Activated gamma-delta T cell (primary cell): Measurements from ENCODE around the gene EMC1.
"Not testable (repeated sequence)": the region's sequence is repeated elsewhere in the genome, so short reads cannot be mapped to it uniquely, and the experiment has no call there.

ENCODE experiments used
- DNase-seq: peaks from one replicate; lab custom pipeline; 2025; lab: John Stamatoyannopoulos, UW
- total RNA-seq, 2 donors: gene quantifications; one replicate each; lab custom pipeline; 2026; lab: John Stamatoyannopoulos, UW

EMC1 gene
- total RNA-seq, result 68.0 to 79.8 reads per million in 2 donors

GRCh38 chr1:19251305-19252196 lies at the start of gene EMC1, which contains the start of gene MRTO4:
TSS of gene EMC1 (minus strand) at chr1:19251524. CDS start at chr1:19251509, 15 bp downstream.
TSS of gene MRTO4 (plus strand) at chr1:19251805. CDS start at chr1:19251836, 31 bp downstream.
- DNase-seq, result peak; percentile 86

DNA sequence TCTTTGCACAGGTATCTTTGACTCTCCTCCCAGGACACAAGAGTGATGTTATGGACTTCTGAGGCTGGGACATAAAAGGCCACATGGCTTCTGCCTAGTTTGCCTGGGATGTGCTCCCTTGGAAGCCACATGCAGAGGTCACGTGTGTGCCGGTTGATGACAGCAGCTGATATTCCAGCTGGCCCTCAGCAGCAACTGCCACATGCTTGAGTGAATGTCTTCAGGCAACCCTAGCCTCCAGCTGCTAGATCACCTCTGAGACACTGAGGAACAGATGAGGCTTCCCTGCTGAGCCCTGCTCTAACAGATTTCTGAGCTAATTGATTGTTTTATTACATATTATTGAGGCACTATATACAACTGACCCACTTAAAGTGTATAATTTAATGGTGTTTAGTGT lies 48.9 kb upstream of the EMC1 start:
- DNase-seq, result no peak

- no peak for DNase-seq
These were observed 43.3 kb upstream of the EMC1 start for GRCh38 chr1:19294638-19295037.

DNA sequence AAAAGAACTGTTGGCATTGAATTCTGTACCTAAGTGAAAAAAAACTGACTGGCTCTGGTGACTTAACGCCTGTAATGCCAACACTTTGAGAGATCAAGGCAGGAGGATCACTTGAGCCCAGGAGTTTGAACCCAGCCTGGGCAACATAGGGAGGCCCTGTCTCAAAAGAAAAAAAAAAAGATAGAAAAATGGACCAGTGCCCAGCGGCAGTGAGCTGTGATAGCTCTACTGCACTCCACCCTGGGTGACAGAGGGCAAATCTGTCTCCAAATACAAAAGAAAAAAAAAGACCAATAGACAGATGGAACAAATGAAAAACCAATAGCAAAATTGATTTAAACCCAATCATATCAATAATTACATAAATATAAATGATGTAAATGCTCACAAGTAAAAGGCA lies 37.9 kb upstream of the EMC1 start:
- DNase-seq, result no peak

DNA sequence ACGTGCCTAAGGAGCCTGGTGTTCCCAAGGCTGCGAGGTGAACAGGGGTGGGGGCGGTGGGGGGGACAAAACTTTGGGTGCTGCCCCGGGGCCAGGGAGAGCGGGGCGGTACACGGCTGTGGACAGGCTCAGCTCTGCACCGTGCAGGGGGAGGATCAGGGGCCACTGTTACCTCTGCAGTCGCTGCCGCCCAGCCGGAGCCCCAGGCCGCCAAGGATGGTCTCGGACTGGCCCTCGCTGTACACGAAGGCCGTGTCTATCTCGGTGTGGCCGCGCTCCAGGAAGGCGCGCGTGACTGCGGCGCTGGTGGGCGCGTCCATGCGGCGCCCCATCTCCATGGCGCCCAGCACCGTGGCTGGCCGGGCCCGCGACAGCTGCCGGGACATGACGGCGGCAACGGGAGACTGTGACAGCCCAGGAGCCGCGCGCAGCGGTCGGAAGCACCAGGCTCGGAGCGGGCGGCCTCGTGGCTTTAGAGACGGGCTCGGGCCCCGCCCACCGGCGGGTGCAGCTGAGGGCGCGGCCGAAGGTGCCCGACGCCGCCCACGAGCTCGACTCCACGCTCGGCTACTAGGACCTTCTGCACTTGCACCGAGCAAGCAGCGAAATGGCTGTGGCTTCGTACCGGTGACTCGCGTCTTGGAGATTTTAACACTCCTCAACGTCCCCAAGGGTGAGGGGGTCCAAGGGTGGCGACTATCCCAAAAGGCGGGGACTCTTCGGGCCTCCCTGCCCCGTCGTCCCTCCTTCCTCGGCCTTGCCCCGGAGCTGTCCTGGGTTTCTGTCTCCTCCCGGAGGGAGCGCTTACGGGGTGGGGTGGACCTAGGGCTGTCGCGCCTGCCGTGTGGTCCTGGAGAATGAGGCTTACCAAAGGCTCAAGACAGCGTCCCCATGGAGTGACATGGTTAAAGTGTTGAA lies 37.3 kb upstream of the EMC1 start, which contains the start of gene AKR7A3:
Gene AKR7A3 (minus strand): TSS at position 447 of the 918 bp plus-strand sequence. CDS start 61 bp downstream, at position 386.
- peak; percentile 27 for DNase-seq

DNA sequence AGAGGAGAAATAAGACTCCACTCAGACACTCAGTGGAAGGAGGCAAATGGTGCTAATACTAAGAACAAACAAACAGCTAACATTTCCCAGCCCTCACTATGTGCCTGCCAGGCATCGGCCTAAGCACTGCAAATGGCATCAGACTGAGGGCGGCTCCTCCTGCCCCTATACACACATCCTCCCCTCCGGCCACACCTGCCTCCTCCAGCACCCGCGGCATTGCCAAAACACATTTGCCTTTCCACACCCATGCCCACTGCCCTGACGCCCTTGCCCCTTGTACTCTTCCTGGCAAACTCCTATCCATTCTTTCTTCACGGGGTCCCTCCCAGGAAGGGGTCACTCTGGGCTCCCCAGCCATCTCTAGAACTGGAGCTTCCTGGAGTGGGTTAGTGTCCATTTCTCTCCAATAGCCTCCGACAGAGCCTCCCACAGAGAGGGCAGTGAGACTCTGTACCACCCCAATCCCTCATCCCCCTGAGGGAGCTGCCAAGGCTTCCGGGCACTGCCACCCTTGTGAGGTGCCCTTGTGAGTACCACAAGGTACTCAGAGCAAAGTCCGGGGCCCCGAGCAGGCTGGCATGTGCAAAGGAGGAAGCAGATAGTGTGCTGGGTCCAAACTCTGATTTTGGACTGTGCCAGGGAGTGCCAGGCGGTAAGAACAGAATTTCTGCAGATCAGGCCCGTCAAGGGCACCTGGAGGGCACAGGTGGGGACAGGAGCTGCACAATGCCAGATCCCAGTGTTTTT lies 36.3 kb upstream of the EMC1 start:
- DNase-seq, result no peak

DNA sequence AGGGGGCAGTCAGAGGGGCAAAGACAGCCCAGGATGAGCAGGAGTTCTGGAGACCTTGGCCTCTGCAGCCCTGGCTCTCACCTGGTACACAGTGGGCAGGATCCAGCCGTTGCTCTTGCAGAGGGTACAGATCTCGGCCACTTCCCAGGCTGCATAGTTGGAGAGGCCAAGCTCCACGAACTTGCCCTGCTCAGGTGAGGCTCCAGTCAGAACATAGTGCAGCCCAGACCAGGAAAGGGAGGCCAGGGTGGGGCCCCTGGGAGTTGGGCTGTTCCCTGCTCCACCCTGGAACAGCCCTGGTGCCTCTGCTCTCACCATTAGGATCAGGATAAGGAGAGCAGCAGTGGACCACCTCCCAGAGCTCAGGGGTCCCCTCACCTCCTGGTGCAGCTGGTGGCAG lies 34.5 kb upstream of the EMC1 start:
- not testable (repeated sequence) for DNase-seq

DNA sequence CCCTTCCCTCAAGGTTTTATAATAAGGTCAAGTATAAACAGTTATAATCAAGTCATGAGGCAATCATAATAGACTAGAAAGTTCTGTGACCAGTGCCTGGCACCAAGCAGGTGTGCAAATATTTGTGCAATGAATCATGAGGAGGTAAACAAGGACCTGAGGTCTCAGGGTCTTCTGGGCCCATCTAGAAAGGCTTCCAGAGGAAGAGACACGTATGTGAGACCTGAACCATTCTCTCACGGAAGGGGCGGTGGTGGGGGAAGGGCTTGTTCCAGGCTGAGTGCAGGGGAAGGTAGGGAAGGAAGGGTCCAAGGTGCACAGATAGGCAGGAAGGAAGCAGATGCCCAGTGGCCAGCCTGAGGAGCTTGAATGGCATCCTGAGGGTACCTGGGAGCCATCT lies 34.0 kb upstream of the EMC1 start:
- not testable (repeated sequence) for DNase-seq

DNA sequence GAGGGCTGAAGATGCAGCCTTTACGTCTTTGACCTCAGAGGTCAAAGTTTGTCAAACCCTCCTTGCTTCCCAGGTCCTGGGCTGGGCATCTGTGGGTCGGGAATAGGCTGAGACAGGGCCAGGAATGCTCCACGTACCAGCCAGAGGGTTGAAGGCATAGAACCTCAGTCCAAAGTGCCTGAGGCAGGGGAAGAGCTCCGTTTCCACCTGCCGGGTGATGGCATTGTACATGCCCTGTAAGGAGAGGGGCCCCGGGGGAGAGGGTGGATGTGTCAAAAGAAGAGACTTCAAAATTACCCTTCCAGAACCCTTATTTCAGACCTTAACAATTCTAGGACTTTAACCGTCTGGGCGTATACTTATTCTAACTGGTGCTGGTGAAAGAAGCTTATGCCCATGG lies 33.6 kb upstream of the EMC1 start:
- no peak for DNase-seq

DNA sequence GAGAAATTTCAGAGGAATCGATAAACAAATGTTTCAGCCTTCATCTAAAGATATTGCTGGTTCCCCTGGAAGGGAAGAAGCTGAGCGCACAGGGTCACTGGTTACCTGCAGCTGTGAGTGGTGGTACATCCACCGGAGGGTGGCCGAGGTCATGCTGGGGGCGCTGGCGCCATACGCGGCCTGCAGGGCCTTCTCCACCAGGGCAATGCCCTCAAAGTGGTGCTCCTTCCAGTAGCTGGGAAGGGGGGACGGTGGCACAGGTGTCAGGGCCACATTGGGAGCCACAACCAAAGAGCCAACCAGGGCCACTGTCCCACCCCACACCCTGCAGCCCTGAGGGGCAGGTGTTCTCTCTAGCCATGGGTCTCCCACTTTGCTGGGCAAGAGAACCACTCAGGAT lies 32.6 kb upstream of the EMC1 start:
- no peak for DNase-seq

DNA sequence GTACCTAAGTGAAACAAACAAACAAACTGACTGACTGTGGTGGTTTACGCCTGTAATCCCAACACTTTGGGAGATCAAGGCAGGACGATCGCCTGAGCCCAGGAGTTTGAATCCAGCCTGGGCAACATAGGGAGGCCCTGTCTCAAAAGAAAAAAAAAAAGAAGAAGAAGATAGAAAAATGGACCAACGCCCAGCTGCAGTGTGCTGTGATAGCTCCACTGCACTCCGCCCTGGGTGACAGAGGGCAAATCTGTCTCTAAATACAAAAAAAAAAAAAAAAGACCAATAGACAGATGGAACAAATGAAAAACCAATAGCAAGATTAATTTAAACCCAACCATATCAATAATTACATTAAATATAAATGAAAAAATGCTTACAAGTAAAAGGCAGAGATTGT lies 23.3 kb upstream of the EMC1 start:
- no peak for DNase-seq

DNA sequence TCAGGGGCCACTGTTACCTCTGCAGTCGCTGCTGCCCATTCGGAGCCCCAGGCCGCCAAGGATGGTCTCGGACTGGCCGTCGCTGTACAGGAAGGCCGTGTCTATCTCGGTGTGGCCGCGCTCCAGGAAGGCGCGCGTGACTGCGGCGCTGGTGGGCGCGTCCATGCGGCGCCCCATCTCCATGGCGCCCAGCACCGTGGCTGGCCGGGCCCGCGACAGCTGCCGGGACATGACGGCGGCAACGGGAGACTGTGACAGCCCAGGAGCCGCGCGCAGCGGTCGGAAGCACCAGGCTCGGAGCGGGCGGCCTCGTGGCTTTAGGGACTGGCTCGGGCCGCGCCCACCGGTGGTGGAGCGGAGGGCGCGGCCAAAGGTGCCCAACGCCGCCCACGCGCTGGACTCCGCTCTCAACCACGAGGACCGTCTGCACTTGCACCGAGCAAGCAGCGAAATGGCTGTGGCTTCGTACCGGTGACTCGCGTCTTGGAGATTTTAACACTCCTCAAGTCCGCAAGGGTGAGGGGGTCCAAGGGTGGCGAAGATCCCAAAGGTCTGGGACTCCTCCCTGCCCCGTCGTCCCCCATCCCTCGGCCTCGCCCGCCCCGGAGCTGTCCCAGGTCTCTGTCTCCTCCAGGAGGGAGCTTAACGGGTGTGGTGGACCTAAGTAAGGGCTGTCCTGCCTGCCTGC lies 22.7 kb upstream of the EMC1 start:
- not testable (repeated sequence) for DNase-seq

DNA sequence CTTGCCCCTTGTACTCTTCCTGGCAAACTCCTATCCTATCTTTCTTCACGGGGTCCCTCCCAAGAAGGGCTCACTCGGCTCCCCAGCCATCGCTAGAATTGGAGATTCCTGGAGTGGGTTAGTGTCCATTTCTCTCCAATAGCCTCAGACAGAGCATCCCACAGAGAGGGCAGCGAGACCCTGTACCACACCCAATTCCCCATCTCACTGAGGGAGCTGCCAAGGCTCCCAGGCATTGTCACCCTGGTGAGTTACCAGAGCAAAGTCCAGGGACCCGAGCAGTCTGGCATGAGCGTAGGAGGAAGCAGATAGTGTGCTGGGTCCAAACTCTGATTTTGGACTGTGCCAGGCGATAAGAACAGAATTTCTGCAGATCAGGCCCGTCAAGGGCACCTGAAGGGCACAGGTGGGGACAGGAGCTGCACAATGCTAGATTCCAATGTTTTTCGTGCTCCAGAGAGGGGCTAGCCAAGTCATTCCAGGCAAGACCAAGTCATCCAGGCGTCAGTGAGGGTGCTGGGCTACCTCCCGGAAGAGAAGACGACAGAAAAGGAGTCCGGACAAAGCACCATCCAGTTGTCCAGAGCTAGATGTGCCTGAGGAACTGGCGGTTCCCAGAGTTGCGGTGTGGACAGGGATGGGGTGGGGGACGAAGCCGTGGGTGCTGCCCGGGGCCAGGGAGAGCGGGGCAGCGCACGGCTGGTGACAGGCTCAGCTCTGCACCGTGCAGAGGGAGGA lies 22.0 kb upstream of the EMC1 start:
- no peak for DNase-seq

DNA sequence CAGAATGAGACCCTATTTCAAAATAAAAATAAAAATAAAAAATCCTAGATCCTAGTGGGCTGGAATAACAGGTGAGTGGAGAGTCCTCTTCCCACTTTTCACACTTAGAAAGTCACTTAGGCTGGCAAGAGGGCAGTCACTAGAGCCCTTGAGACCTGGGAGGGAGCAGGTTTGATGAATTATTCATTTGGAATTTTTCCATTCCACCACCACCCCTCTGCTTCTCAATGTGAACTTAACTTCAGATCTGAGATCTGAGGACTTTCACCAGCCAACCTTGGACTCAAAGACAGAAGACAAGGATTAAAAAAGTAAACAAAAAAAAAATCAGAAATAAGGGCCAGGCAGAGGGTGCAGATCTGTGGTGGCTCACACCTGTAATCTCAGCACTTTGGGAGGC lies 20.7 kb upstream of the EMC1 start:
- no peak for DNase-seq

- not testable (repeated sequence) for DNase-seq
These were observed 19.0 kb upstream of the EMC1 start for GRCh38 chr1:19270343-19270730.

DNA sequence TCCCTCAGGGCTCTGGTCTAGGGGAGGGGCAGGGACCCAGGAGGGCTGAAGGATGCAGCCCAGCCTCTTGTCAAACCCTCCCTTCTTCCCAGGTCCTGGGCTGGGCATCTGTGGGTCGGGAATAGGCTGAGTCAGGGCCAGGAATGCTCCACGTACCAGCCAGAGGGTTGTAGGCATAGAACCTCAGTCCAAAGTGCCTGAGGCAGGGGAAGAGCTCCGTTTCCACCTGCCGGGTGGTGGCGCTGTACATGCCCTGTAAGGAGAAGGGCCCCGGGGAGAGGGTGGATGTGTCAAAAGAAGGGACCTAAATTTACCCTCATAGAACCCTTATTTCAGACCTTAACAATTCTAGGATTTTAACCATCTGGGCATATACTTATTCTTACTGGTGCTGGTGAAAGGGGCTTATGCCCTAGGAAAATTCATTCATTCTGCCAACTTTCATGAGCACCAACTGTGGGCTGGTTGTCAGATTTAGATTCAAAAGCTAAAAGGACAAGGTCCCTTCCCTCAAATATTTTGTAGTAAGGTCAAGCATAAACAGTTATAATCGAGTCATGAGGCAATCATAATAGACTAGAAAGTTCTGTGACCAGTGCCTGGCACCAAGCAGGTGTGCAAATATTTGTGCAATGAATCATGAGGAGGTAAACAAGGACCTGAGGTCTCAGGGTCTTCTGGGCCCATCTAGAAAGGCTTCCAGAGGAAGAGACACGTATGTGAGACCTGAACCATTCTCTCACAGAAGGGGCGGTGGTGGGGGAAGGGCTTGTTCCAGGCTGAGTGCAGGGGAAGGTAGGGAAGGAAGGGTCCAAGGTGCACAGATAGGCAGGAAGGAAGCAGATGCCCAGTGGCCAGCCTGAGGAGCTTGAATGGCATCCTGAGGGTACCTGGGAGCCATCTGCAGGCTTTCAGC lies 18.4 kb upstream of the EMC1 start:
- DNase-seq, result not testable (repeated sequence)

DNA sequence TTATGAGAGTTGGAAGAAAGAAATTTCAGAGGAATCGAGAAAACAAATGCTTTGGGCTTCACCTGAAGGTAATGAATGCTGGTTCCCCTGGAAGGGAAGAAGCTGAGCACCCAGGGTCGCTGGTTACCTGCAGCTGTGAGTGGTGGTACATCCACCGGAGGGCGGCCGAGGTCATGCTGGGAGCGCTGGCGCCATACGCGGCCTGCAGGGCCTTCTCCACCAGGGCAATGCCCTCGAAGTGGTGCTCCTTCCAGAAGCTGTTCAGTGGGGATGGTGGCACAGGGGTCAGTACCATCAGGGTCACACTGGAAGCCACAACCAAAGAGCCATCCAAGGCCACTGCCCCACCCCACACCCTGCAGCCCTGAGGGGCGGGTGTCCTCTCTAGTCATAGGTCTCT lies 17.1 kb upstream of the EMC1 start:
- DNase-seq, result no peak

- no peak for DNase-seq
These were observed 11.4 kb upstream of the EMC1 start for GRCh38 chr1:19262744-19263143.

GRCh38 chr1:19262047-19262446 lies 10.7 kb upstream of the EMC1 start:
- no peak for DNase-seq
